Measurements from ENCODE around the gene MAP3K9.

DNA sequence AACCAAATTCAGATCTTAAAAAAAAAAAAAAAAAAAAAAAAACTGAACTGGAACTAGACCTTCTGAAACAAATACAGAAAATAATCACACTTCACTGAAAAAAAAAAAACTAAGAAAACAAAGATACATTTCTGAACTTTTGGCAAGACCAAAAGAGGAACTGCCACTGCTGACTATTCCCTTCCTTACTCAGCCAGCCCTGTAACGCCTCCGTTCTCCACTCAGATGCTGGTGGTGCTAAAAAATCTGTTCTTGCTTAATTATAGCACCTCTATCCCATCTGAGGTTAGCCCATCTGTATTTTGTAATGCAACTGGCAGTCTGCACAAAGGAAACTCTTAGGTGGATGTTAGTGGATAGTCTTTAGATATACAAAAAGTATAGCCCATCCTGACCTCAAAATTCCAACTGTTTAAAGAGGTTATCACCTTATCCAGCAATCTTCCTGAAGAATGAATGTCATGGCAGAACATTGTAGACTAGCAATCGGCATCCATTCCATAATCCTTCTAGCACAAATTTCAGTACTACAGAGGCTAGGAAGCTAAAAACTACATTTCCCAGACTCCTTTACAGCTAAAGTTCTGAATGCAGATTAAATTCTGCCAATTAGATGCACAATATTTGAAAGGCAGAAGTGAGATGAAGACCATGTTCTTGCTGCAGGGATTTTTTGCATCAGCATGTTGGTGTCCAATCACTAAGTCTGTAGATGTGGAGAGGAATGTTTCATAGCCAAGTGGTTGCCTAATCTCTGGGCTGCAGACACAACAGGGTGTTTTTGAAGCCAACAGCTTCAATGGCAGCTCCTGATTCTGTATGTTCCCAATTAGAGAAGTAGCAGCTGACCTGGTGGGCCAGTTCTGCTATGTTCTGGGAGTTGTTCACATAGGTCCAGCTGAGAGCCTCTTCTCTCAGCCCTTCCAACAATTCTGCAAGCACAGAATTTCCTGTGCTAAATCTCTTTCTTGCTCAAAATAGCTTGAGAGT lies 5.7 kb downstream of the MAP3K9 start:
- TF ChIP-seq POLR2AphosphoS5 (IDR thresholded peaks at IDR 0.05): no peak
- no peak for TF ChIP-seq CTCF (IDR thresholded peaks at IDR 0.05; ENCODE audit: poor library complexity, severe bottlenecking)
- TF ChIP-seq REST (IDR thresholded peaks at IDR 0.05; ENCODE audit: borderline replicate concordance): no peak
- TF ChIP-seq EZH2 (IDR thresholded peaks at IDR 0.05; ENCODE audit: borderline replicate concordance, insufficient read depth, low read length, poor library complexity, severe bottlenecking): no peak
- TF ChIP-seq TAF1 (IDR thresholded peaks at IDR 0.05; ENCODE audit: low read depth): no peak
- TF ChIP-seq MXI1 (conservative IDR thresholded peaks at IDR 0.05; ENCODE audit: poor library complexity, severe bottlenecking): no peak
- TF ChIP-seq RAD21 (conservative IDR thresholded peaks at IDR 0.05): no peak

Data from neural cell (in vitro differentiated cells).